Measurements from ENCODE around the gene RAB8A. TPM values are rescaled to one million over a fixed set of nuclear protein-coding genes. Genes with fewer than 3 reads are reported as not detected.

RAB8A gene
- total and polyA plus RNA-seq, 2 experiments from 2014 or later = 53.1 to 59.5 TPM

- Mint-ChIP-seq H3K9me3 (no peaks in the 10 kb centered on the region; the same call in 2 of the 3 replicates), H3K27ac (0 out of 2 replicates have a peak overlapping the region, but pooled peaks have one; percentile 37), H3K4me1 (peaks cover 7% of the 10 kb centered on the region; the same call in 2 of the 3 replicates), H3K27me3 (ENCODE audit: insufficient read depth, low read depth, poor library complexity) (peaks cover 6% of the 10 kb centered on the region), H3K36me3 (ENCODE audit: low read depth) (peaks cover 24% of the 10 kb centered on the region), H3K4me3 (no peak overlapping the region)
- Histone ChIP-seq H3K79me2 (replicated peaks; ENCODE audit: insufficient read depth) (no peaks in the 10 kb centered on the region), H4K20me1 (replicated peaks; ENCODE audit: insufficient read depth) (no peaks in the 10 kb centered on the region), H3K4me3 (no peak overlapping the region), H3K36me3 (ENCODE audit: insufficient read depth) (peaks cover 10% of the 10 kb centered on the region), H3K9me2 (ENCODE audit: insufficient read depth) (no peaks in the 10 kb centered on the region), H2AFZ (no peak overlapping the region), H3K27me3 (ENCODE audit: insufficient read depth) (no peaks in the 10 kb centered on the region), H3K4me2 (no peak overlapping the region), H3K27ac (ENCODE audit: low read depth) (no peak overlapping the region), H3F3A (replicated peaks; ENCODE audit: low read depth) (no peaks in the 10 kb centered on the region; the same call in 1 of the 2 replicates), H3K4me1 (ENCODE audit: insufficient read depth) (peaks cover 9% of the 10 kb centered on the region)
- TF ChIP-seq CREB1 (CRISPR knock-in tag; IDR thresholded peaks at IDR 0.05; ENCODE audit: low read depth) = no peak
- TF ChIP-seq STAT1 (IDR thresholded peaks at IDR 0.05; ENCODE audit: unreplicated experiment) = no peak
- no peak for TF ChIP-seq REST (IDR thresholded peaks at IDR 0.05; ENCODE audit: unreplicated experiment)
- no peak for TF ChIP-seq ZNF462 (CRISPR knock-in tag; IDR thresholded peaks at IDR 0.05)
- TF ChIP-seq ZNF114 (CRISPR knock-in tag; IDR thresholded peaks at IDR 0.05) = no peak
- no peak for TF ChIP-seq CTCF (conservative IDR thresholded peaks at IDR 0.05; ENCODE audit: low read depth in 2 of 2)
- no peak for TF ChIP-seq JUNB (IDR thresholded peaks at IDR 0.05; ENCODE audit: unreplicated experiment)
- no peak for TF ChIP-seq POLR2AphosphoS5 (IDR thresholded peaks at IDR 0.05; ENCODE audit: low read depth)
- no peak for TF ChIP-seq EZH2 (IDR thresholded peaks at IDR 0.05; ENCODE audit: low read depth, unreplicated experiment)
- TF ChIP-seq EZH2phosphoT487 (IDR thresholded peaks at IDR 0.05; ENCODE audit: unreplicated experiment) = no peak
- TF ChIP-seq ZNF331 (CRISPR knock-in tag; IDR thresholded peaks at IDR 0.05; ENCODE audit: low read depth) = no peak
- TF ChIP-seq NANOG (IDR thresholded peaks at IDR 0.05; ENCODE audit: borderline replicate concordance) = no peak
- no peak for TF ChIP-seq ETS1 (IDR thresholded peaks at IDR 0.05)
- DNase-seq (ENCODE audit: low spot score) = no peak
- ATAC-seq = no peak
These were observed 5.6 kb upstream of the RAB8A start for GRCh38 chr19:16106121-16106520.

Measured in GM23338 (cell line).